ENCODE measurements around the gene PNKD.

Gene PNKD

DNA sequence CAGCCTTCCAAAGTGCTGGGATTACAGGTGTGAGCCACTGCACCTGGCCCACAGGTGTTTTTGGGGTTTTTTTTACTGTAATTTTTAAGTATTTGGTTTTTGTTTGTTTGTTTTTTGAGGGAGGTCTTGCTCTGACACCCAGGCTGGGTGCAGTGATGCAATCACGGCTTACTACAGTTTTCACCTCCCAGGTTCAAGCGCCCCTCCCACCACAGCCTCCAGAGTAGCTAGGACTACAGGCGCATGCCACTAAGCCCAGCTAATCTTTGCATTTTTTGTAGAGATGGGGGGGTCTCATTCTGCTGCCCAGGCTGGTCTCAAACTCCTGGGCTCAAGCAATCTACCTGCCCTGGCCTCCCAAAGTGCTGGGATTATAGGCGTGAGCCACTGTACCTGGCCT is 104.5 kb downstream of the PNKD start:
- no peak for DNase-seq (ENCODE audit: low read depth)

DNA sequence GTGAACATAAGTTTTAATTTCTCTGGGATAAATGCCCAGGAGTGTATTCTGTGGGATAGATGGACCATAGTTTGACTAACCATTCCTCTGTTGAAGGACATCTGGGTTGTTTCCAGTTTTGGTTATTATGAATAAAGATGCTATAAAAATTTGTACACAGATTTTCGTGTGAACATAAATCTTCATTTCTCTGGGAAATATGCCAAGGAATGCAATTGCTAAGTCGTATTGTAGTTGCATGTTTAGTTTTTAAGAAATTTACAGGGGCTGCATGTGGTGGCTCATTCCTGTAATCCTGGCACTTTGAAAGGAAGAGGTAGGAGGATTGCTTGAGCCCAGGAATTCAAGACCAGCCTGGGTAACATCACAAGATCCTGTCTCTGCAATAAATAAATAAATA is 104.9 kb downstream of the PNKD start:
- DNase-seq (ENCODE audit: low read depth): no peak

DNA sequence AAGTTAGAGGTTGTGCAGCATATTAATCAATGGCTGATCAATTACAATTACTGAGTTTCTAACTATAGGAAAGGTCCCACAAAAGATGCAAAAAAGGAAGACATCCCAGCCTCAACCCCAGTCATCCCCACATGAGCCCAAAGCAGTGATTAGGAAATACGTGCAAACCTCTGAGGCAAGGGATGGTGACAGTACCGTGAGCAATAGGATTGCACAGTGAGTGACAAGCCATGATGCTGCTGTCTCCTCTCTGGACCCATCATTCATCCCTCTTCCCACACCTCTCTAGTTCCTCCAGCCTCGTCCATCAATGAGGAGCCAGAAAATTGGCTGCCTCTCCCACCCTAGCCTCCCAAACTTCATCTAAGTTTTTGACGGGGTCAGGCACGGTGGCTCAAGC is 107.7 kb downstream of the PNKD start:
- DNase-seq (ENCODE audit: low read depth): no peak

DNA sequence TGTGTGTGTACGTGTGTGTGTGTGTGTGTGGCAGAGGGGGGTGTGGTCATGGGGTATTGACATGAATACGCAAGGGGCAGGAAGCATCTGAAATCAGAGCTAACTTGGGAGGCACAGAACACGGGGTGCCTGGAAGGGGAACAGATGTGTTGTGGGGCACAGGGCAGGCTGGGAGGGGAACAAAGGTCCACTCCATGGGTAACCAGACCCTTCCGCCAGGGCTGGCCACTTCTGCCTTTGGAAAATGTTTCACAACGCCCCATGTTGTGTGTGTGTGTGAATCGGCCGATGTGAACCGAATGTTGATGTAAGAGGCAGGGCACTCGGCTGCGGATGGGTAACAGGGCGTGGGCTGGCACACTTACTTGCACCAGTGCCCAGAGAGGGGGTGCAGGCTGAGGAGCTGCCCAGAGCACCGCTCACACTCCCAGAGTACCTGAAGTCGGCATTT is 111.6 kb downstream of the PNKD start, which contains the start of gene SLC11A1:
Gene SLC11A1 (plus strand): TSS at position 358 of the 451 bp plus-strand sequence. CDS start 96 bp downstream, outside the sequence.
- DNase-seq (ENCODE audit: low read depth): no peak

DNA sequence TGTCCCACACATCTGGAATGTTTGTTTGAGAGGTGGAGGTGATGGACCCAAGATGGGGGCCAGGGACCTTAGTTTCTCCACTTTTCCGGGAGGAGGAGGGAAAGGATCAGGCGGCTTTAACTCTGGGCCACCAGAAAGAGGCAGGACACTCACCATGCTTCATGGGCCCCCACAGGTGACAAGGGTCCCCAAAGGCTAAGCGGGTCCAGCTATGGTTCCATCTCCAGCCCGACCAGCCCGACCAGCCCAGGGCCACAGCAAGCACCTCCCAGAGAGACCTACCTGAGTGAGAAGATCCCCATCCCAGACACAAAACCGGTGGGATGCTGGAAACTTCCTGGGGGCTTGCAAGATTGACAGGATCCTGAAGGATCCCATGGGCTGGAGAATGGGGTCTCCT is 112.5 kb downstream of the PNKD start:
- no peak for DNase-seq (ENCODE audit: low read depth)

DNA sequence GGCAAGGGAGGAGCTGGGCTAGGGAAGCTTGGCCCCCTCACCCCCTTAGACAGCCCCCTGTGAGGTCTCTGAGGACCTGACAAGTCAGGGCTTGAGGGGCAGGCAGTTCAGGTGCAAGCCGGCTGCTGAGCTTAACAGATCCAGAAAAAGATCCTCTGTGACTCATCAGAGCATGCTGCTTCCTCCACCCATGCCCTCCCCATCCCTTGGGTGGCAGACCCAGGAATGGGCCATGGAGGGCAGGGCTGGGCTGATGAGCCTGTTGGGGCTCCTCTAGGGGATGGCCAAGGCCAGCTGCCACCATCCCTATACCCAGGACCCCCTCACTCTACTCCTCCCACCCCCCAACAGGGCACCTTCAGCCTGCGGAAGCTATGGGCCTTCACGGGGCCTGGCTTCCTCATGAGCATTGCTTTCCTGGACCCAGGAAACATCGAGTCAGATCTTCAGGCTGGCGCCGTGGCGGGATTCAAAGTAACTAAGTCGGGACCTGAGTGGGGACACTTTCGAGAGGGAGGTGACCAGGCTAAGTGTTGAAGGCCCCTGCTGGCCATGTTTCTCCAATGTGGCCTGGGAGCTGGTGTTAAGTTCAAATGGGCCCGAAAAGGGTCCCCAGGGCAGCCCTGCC is 113.7 kb downstream of the PNKD start:
- no peak for DNase-seq (ENCODE audit: low read depth)

DNA sequence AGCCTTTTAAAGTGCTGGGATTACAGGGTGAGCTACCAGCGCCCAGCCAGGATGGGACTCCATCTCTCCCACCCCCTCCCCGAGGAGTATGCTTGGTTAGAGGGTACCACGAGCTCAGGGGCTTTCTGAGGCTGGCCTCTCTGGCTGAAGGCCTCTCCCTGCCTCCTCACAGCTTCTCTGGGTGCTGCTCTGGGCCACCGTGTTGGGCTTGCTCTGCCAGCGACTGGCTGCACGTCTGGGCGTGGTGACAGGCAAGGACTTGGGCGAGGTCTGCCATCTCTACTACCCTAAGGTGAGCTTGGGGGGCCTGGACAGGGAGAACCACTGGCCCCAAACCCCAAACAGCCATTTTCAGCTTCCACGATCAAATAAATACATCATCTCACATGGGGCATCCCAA is 114.7 kb downstream of the PNKD start:
- no peak for DNase-seq (ENCODE audit: low read depth)

DNA sequence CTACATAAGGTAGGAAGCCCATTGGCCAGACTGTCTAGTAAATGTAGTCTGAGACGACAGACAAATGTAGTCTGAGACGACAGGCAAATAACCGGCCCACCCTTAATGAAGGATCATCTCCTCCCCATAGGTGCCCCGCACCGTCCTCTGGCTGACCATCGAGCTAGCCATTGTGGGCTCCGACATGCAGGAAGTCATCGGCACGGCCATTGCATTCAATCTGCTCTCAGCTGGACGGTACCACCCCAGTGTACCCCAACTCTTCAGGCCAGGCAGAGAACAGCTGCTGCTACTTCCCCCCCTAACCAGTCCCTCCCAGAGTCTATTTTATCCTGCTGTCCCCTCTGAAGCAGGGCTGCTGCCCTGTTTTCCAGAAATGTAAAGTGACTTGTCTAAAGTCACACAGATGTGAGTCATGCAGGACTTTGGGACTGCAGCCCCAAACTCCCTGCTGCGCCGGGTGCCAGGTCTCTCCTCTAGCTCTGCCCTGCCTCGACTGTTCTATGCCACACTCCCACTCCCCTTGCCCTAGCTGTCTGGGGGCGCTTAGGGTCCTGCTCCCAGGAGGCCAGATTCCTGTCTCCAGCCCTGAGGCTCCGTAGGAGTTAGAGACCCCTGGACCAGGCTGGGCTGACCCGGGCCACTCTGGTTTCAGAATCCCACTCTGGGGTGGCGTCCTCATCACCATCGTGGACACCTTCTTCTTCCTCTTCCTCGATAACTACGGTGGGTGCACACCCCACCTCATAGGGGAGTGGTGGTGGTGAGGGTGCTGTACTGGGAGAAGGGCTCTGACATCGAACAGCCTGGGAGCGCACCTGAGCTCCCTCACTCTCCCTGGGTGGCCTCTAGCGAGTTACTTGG is 116.4 kb downstream of the PNKD start:
- no peak for DNase-seq (ENCODE audit: low read depth)

DNA sequence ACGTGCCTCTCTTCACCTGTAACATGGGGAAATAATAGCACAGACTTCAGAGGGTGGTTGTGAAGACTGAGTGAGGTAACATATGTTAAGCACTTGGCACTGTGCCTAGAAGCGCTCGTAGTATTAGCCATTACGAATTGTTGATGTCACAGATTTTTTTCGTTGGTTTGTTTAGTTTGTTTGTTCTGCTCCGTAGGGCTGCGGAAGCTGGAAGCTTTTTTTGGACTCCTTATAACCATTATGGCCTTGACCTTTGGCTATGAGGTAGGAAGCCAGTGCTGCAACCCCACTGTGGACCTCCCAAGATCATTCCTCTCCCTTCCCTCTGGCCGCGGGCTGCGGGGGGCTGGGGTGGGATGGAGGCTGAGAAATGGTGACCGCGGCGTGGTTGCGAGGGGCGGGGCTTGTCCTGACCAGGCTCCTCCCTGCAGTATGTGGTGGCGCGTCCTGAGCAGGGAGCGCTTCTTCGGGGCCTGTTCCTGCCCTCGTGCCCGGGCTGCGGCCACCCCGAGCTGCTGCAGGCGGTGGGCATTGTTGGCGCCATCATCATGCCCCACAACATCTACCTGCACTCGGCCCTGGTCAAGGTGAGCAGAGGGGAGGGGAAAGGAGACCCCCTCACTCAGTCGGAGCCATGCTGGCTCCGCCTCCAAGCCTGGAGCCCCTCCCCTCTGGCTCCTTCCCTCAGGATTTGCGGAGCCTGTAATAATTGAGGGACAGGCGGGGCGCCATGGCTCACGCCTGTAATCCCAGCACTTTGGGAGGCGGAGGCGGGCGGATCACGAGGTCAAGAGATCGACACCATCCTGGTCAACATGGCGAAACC is 117.3 kb downstream of the PNKD start:
- no peak for DNase-seq (ENCODE audit: low read depth)

DNA sequence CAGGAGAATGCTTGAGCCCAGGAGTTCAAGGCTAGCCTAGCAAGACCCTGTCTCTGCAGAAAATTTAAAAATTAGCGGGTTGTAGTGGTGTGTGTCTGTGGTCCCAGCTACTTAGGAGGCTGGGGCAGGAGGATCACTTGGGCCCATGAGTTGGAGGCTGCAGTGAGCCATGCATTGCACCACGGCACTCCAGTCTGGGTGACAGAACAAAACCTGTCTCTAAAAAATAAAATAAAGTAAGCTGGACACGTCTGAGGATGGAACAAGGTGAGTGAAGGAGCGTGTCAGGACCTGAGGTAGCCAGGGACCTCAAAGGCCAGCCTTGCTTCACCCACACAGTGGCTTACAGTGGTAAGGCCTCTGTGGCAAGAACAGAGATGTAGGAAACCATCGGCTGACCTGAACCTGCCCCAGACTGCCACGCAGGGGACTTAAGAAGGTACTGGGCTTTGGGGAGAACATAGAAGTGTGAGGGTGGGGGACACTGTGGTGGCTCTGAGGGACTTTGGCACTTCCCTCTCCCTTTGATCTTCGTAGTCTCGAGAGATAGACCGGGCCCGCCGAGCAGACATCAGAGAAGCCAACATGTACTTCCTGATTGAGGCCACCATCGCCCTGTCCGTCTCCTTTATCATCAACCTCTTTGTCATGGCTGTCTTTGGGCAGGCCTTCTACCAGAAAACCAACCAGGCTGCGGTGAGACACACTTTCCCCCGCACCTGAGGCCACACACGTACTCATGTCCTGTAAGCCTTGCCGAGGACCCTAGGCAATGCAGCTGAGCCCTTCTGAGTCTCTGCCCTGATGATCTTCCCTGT is 119.2 kb downstream of the PNKD start:
- DNase-seq (ENCODE audit: low read depth): no peak

DNA sequence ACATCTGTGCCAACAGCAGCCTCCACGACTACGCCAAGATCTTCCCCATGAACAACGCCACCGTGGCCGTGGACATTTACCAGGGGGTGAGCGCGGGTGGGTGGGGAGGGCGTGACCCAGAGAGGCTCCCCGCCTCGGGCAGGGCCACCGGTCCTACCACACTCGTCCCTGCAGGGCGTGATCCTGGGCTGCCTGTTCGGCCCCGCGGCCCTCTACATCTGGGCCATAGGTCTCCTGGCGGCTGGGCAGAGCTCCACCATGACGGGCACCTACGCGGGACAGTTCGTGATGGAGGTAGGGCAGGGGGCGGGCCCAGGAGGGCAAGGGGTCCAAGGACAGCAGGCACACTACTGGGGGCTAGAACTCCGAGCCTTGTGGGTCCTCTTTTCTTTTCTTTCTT is 120.9 kb downstream of the PNKD start:
- DNase-seq (ENCODE audit: low read depth): no peak

DNA sequence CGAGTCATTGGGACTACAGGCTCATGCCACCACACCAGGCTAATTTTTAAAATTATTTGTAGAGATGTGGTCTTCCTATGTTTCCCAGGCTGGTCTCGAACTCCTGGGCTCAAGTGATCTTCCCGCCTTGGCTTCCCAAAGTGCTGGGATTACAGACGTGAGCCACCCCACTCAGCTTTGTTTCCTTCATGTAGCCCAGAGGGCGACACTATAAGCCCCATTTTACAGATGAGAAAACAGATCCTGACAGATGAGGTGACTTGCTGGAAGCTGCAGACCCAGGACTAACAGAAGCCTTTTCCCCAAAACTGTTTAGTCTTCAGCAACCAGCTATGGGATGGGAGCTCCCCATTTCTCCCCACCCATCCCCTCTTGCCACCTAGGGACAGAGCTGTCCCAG is 122.1 kb downstream of the PNKD start:
- DNase-seq (ENCODE audit: low read depth): no peak

DNA sequence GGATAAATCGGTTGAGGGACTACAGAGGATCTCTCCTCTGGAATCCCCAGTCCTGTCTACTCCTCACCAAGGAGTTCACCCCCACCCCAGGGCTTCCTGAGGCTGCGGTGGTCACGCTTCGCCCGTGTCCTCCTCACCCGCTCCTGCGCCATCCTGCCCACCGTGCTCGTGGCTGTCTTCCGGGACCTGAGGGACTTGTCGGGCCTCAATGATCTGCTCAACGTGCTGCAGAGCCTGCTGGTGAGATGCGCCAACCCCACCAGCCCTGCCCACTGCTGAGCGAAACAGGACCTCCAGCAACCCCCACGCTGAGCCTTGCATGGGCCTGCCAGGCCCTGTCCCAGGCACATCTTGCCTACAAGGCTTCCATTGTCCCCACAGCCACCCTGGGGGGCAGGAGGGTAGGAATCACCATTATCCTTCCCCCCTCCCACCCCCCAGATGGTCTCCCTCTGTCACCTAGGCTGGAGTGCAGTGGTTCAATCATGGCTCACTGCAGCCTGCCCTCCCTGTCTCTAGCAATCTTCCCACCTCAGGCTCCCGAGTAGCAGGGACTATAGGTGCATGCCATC is 122.7 kb downstream of the PNKD start:
- DNase-seq (ENCODE audit: low read depth): no peak

DNA sequence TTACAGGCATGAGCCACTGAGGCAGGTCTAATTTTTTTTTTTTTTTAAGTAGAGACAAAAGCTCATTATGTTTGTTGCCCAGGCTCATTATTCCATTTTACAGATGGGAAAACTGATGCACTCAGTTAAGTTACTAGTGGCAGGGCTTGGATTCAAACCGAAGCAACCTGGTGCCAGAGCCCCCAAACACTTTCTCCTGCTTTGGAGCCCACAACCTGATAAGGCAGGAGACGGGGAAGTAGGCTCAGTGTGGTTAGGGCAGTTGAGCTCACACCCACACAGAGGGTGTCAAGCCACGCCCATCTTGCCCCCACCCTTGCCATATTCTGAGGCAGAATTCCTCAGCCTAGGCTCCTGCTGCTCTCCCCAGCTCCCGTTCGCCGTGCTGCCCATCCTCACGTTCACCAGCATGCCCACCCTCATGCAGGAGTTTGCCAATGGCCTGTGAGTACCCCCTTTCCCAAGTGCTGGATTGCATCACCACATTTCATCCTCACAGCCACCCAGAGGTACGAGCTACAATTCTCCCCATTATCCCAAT is 123.5 kb downstream of the PNKD start:
- no peak for DNase-seq (ENCODE audit: low read depth)

DNA sequence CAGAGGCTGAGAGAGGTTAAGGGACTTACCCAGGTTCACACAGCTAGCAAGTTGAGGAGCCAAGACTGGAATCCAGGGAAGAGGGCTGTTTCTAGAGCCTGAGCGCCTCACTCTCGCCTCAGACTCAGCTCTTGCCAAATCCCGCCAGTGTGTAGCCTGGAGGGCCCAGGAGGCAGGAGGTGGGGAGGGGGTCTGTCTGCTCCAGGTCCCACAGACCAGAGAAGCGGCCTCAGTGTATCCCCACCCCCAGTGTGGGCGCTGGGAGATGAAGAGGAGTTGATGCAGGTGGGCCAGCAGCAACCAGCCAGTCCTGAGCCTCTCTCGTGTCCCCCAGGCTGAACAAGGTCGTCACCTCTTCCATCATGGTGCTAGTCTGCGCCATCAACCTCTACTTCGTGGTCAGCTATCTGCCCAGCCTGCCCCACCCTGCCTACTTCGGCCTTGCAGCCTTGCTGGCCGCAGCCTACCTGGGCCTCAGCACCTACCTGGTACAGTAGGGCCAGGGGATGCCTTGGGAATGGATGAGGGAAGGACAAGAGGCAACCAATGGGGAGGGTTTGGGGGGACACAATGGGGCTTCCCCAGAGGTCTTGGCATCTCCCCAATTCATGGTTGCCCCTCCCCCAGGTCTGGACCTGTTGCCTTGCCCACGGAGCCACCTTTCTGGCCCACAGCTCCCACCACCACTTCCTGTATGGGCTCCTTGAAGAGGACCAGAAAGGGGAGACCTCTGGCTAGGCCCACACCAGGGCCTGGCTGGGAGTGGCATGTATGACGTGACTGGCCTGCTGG is 124.2 kb downstream of the PNKD start:
- no peak for DNase-seq (ENCODE audit: low read depth)

DNA sequence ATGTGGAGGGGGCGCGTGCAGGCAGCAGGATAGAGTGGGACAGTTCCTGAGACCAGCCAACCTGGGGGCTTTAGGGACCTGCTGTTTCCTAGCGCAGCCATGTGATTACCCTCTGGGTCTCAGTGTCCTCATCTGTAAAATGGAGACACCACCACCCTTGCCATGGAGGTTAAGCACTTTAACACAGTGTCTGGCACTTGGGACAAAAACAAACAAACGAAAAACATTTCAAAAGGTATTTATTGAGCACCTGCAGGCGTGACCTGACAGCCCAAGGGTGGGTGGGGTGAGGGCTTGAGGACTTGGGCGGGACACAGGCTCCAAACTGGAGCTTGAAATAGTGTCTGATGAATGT is 124.7 kb downstream of the PNKD start:
- DNase-seq (ENCODE audit: low read depth): no peak

DNA sequence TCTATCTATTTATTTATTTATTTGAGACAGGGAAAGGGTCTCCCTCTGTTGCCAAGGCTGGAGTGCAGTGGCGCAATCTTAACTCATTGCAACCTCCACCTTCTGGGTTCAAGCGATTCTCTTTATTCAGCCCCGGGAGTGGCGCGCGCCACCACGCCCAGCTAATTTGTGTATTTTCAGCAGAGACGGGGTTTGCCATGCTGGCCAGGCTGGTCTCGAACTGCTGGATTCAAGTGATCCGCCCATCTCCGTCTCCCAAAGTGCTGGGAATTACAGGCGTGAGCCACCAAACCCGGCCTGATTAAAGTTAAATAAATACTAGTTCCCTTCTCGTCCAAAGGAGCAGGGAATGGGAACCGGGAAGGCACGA is 125.1 kb downstream of the PNKD start:
- no peak for DNase-seq (ENCODE audit: low read depth)

DNA sequence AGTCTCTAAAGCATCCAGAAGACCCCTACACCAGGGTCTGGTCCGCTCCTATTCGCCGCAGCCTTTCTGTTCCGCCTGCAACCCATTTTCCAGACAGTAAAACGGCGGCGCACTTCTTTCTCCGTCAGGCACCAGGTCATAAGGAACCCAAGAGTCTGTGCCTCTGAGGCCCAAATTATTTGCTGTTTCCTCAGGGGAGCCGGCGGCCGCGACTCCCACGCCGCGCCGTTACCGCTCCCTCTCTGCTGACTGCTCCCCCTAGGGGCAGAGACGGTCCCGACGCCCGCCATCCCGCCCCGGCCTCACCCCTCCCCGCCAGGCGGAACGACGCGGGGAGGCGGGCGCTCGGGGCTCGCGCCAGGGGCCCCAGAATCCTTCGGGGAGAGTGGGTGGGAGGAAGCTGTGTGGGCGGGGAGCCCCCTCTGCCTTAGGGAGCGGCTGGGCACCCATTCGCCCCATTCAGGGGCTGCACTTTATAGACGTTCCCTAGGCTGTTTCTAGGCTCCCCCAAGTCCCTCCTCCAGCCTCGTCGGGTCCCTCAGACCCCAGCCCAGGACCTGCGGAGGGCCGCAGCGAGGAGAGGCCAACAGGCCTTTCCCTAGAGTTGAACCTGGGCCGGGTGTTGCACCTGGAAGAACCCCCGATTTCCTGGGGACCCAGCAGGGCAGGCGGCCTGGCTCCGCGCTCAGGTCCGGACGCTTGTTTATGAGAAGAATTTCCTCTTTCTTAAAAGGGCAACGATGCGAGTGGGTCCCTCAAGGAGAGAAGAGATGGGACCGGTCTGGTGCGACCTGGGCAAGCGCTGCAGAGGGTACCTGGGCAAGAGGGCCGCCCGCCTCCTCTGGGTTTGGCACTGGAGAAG is 125.7 kb downstream of the PNKD start:
- peak; percentile 91 for DNase-seq (ENCODE audit: low read depth)

Measured in activated T-helper 1 cell treated with Interleukin-2 at 50 U/mL for 16 hours (primary cell).